Activated CD8-positive, alpha-beta memory T cell treated with anti-CD3 and anti-CD28 coated beads, Interleukin-2, amount 50 U/mL, for 1 hour (primary cell): ENCODE data around the gene RNF150.
"Not testable (repeated sequence)": the region's sequence is repeated elsewhere in the genome, so short reads cannot be mapped to it uniquely, and the experiment has no call there.

Experiments used
- DNase-seq: peaks from one replicate; pipeline ENCODE4 v3.0.0-alpha.2; 2020; ENCODE audit errors: extremely low read depth

The RNF150 gene

GRCh38 chr4:141133146-141133998, at the start of gene RNF150:
Gene RNF150 (minus strand): TSS chr4:141133469.
- no peak for DNase-seq

GRCh38 chr4:141180991-141181761, 47.9 kb upstream of the RNF150 start:
- no peak for DNase-seq

GRCh38 chr4:141179474-141180373, 46.5 kb upstream of the RNF150 start:
- no peak for DNase-seq

- DNase-seq: no peak
Measured at GRCh38 chr4:141177171-141177570, 43.9 kb upstream of the RNF150 start.

GRCh38 chr4:141174457-141174856, 41.2 kb upstream of the RNF150 start:
- DNase-seq: no peak

GRCh38 chr4:141170671-141171070, 37.4 kb upstream of the RNF150 start:
- DNase-seq: no peak

GRCh38 chr4:141169391-141169790, 36.1 kb upstream of the RNF150 start:
- no peak for DNase-seq

- not testable (repeated sequence) for DNase-seq
Measured at GRCh38 chr4:141165001-141165400, 31.7 kb upstream of the RNF150 start.

GRCh38 chr4:141159027-141159426, 25.8 kb upstream of the RNF150 start:
- no peak for DNase-seq

- no peak for DNase-seq
Measured at GRCh38 chr4:141158219-141158618, 24.9 kb upstream of the RNF150 start.

GRCh38 chr4:141155586-141155985, 22.3 kb upstream of the RNF150 start:
- no peak for DNase-seq

- DNase-seq: no peak
Measured at GRCh38 chr4:141154725-141155124, 21.5 kb upstream of the RNF150 start.

- no peak for DNase-seq
Measured at GRCh38 chr4:141153751-141154510, 20.7 kb upstream of the RNF150 start.

GRCh38 chr4:141144207-141144606, 10.9 kb upstream of the RNF150 start:
- DNase-seq: no peak

GRCh38 chr4:141142423-141142822, 9.2 kb upstream of the RNF150 start:
- no peak for DNase-seq

- DNase-seq: no peak
Measured at GRCh38 chr4:141140391-141141200, 7.3 kb upstream of the RNF150 start.

GRCh38 chr4:141133999-141134995, 1.0 kb upstream of the RNF150 start:
- DNase-seq: no peak

- no peak for DNase-seq
Measured at GRCh38 chr4:141132709-141133145, 542 bp downstream of the RNF150 start.
